NCI-H510A (cell line): ENCODE results near the gene ACER2.
A peak's percentile ranks its signal among the peaks of the same experiment; 100 is the strongest.
"Not testable (repeated sequence)": the region's sequence is repeated elsewhere in the genome, so short reads cannot be mapped to it uniquely, and the experiment has no call there.

ENCODE experiments used
- DNase-seq: peaks from one replicate; lab custom pipeline; 2025; lab: John Stamatoyannopoulos, UW

ACER2 gene

DNA sequence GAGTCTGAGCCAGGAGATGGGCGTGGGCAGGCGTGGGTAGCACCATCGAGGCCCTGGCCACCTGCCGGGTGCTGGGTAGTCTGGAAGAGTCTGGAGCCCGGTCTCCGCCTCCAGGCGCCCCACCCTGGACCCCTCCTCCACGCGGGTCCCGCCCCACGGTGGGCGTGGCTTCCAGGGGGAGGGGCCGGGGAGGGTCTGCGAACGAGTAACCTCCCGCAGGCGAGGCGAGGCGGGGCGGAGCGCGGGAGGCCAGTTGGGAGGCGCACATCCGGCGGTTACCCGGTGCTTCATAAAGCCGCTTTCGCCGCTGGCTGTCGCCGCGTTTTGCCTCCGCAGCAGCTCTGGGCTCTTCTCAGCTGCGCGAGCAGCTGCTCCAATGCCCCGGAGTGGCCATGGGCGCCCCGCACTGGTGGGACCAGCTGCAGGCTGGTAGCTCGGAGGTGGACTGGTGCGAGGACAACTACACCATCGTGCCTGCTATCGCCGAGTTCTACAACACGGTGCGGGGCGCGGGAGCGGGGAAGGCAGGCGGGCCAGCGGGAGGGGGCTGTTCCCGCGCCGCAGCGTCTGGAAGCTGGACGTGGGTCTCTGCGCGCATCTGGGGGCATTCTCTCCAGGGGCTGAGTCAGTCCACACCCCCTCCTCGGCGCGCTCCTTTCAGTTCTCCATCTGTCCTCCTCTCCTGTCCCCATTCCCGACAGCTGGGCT lies at the start of gene ACER2:
Gene ACER2 (plus strand): TSS at position 317 of the 708 bp plus-strand sequence. CDS start 76 bp downstream, at position 393.
- peak; percentile 80 for DNase-seq

- no peak for DNase-seq
Observed at GRCh38 chr9:19369107-19369506, 39.7 kb upstream of the ACER2 start.

GRCh38 chr9:19371942-19372341 lies 36.9 kb upstream of the ACER2 start:
- no peak for DNase-seq

DNA sequence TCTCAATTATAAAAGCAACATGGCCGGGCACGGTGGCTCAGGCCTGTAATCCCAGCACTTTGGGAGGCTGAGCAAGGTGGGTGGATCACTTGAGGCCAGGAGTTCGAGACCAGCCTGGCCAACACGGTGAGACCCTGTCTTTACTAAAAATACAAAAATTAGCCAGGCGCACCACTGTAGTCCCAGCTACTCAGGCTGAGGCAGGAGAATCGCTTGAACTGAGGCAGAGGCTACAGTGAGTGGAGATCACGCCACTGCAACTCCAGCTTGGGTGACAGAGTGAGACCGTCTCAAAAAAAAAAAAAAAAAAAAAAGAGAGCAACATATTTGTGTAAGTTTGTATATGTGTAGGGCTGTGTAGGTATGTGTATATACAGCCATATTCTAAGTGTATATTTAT lies 36.2 kb upstream of the ACER2 start:
- no peak for DNase-seq

GRCh38 chr9:19373527-19373926 lies 35.3 kb upstream of the ACER2 start:
- DNase-seq, result no peak

DNA sequence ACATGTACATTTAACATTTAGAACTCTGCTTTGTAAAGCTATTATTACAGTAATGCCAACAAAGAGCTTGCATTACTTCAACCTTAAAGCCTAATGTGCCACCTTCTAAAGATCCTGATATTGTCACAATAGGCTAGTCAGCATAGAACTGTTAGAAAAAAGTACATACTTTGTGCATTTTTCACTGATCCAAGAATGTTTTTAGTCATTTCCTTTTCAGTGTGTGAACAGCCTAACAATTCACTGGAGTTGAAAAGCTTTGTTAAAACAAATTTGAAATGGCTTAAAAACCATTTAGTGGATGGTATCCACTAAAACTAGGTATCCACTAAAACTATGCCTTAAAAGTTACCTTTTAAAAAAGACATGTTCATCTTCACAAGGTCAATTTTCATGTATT lies 33.3 kb upstream of the ACER2 start:
- DNase-seq, result no peak

DNA sequence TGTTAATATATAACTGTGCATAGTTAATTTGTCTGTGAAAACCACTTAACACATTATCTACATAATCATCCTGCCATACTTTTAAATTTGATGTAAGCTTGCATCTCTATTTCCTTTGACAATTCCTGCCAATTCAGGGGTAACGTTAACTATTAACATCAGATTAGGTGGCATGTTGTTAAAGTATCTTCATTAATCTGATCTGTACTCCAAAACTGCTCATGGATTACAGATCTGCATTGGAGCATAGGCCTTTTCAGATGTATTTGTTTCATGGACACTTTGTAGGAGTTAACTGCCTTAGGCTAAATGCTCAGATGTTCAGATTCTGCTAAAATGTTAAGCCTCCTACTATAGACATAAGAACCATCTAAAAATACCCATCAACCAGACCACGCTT lies 31.9 kb upstream of the ACER2 start:
- DNase-seq, result no peak

DNA sequence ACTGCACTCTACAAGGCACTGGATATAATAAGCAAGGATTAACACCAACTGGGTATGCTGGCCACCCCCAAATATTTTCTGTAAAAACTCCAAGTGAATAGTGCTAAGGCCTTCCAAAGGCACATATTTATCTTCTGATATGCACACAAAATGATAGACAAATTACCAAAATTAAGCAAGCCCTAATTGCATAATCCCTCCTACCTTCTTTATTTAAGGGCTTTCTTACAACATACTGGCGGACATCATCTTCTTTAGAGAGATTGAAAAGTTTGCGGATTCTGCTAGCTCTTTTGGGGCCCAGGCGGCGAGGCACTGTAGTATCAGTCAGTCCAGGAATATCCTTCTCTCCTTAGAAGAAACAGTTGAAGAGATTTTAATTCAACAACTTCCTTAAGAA lies 30.6 kb upstream of the ACER2 start:
- no peak for DNase-seq

GRCh38 chr9:19378647-19379046 lies 30.2 kb upstream of the ACER2 start:
- no peak for DNase-seq

DNA sequence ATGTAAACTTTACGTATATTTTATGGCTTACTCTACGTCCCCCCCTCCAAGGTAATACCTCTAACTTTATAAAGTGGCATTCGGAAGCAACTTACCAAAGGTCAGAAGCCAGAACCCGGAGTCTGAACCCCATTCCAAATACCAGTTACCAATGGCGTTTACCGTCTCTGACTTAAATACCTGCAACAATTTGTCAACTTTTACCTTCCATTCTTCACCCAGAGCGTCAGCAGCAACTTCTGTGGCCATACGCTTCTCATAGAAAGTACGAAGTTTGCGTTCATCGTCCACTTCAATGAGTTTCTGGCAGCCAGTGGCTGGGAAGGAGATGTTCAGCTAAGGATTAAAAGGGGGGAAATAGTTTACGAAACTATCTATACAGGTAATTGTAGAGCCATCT lies 29.5 kb upstream of the ACER2 start:
- no peak for DNase-seq

- no peak for DNase-seq
Observed at GRCh38 chr9:19379697-19380046, 29.1 kb upstream of the ACER2 start.

- DNase-seq, result no peak
Observed at GRCh38 chr9:19380826-19381075, 28.1 kb upstream of the ACER2 start.

DNA sequence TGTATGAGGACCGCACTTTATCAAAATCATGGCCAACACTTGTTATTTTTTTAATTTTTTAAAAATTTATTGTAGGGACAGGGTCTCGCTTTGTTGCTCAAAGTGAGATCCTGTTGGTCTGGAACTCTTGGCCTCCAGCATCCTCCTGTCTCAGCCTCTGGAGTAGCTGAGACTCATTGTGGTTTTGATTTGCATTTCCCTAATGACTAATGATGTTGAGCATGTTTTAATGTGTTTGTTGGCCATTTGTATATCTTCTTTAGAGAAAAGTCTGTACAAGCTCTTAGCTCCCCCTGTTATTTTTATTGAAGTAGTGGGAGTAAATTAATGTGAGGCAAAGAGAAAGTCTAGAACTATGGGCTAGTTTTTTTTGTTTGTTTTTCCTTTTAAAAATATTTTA lies 27.2 kb upstream of the ACER2 start:
- DNase-seq, result no peak

GRCh38 chr9:19385212-19385611 lies 23.6 kb upstream of the ACER2 start:
- not testable (repeated sequence) for DNase-seq

- DNase-seq, result no peak
Observed at GRCh38 chr9:19385786-19386501, 22.9 kb upstream of the ACER2 start.

- no peak for DNase-seq
Observed at GRCh38 chr9:19386502-19387044, 22.2 kb upstream of the ACER2 start.

DNA sequence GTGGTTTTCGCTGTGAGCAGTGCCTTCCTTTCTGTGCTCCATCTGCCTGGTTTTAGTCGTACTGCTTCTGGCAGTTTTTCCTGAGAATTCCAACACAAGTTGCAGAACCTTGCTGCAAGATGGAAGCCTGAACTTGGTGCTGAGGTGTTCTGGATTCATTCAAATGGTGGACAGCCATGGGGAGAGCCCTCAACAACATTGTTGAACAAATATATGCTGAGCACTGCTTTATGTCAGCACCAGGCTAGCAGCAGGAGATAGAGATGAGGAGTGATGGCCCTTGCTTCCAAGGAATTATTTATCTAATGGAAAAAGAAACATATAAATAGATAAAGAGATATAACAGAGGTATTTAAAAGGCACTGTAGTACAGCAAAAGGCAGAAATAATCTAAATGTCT lies 21.5 kb upstream of the ACER2 start:
- DNase-seq, result no peak

- not testable (repeated sequence) for DNase-seq
Observed at GRCh38 chr9:19389539-19389938, 19.3 kb upstream of the ACER2 start.

DNA sequence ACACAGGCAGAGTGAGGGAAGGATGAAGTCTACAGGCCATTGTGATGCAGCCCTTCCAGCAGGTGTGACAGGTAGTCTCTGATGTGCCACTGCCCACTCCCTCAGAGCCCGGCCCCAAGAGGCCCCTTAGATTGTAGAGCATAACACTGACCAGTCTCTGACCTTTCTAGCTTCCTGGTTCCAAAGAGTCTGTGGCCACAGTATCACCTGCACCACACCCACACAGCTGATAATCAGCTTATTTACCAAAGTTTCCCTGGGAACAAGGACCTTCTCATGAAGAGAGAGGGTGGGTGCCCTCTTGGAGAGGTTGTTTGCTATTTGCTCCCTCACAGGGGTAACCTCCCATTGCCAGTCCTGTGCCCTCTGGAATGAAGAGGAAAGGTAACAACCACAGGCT lies 11.0 kb upstream of the ACER2 start:
- DNase-seq, result no peak

GRCh38 chr9:19403231-19403630 lies 5.6 kb upstream of the ACER2 start:
- not testable (repeated sequence) for DNase-seq

DNA sequence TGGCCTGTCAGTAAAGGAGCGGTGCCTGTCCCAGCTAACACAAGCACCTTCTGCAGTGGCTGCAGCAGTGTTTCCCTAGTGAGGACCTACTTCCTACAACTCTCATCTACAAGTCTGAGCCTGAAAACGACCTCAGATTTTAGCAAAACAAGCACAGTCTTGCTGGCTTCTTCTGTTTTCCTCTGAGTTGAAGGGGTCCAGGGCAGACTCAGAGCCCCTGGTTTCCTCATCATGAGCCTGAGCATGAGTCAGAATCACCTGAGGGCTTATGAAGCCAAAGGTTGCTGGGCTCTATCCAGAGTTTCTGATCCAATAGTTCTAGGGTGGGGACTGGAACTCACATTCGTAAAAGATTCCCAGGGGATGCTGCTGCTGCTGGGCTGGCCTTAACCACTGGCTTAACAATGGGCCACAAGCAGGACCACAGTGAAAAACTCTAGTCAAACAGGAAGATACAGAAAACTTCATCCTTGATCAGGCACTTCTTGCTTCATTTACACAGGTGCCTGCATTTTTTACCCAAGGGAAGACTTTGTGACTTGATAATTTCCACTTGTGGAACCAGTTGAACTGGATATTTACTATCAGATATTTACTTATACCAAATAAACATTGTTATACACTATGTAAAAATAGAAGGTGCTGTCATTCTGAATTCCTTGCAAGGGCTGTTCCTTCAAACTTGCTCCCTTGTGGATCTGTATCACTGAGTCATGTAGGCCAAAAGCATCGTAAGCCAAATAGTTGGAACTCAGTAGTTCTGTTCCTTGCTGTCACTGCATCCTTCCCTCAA lies 4.3 kb upstream of the ACER2 start:
- DNase-seq, result no peak

GRCh38 chr9:19405771-19406170 lies 3.0 kb upstream of the ACER2 start:
- no peak for DNase-seq

DNA sequence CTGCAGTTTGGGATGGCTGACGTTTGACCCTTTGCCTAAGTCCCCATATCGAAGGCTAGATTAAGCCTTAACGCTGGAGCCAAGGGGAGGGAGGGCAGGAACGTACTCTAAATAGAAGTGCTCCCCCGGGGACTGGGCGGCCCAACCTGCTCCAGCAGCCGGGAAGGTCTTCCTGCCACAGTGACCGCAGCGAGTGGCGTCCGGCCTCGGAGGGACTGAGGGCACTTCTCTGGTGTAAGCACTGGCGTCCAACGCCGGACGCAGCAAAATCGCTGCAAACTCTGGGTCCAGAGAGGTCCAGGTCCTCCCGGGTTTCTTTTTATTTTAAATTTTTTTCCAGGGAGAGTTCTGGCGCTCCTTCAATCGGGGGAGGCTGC lies 505 bp upstream of the ACER2 start:
- no peak for DNase-seq
